ENCODE measurements around the gene ARID3A. TPM values are rescaled to one million over a fixed set of nuclear protein-coding genes. Genes with fewer than 3 reads are reported as not detected.
A peak's percentile ranks its signal among the peaks of the same experiment; 100 is the strongest.
"Not testable (repeated sequence)": the region's sequence is repeated elsewhere in the genome, so short reads cannot be mapped to it uniquely, and the experiment has no call there.

Gene ARID3A
- total RNA-seq, 1 donor from 2014 or later = 37.1 TPM

- not testable (repeated sequence) for DNase-seq (ENCODE audit: low spot score)
These were observed 34.2 kb upstream of the ARID3A start for GRCh38 chr19:891421-892200.

- no peak for DNase-seq (ENCODE audit: low spot score)
These were observed 33.5 kb upstream of the ARID3A start for GRCh38 chr19:892243-892893.

DNA sequence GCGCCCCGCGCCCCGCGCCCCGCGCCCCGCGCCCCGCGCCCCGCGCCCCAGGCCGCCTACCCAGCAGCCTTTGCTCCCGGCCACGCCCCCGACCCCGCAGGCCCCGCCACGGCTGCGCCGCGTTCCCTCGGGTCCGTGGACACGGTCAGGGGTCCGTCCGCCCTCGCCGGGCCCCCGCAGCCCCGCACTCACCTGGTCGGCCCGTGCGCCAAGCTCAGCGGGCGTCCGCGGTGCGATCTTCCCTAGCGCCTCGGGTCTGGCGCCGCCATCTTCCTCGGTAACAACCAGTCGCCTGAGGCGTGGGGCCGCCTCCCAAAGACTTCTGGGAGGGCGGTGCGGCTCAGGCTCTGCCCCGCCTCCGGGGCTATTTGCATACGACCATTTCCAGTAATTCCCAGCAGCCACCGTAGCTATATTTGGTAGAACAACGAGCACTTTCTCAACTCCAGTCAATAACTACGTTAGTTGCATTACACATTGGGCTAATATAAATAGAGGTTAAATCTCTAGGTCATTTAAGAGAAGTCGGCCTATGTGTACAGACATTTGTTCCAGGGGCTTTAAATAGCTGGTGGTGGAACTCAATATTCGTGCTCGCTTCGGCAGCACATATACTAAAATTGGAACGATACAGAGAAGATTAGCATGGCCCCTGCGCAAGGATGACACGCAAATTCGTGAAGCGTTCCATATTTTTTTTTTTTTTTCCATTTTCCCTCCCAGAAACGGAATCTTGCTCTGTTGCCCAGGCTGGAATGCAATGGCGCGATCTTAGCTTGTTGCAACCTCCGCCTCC lies 32.7 kb upstream of the ARID3A start, which contains the start of the genes MED16 and RNU6-9:
Gene MED16, minus strand, starts transcription at position 294 of the 796 bp plus-strand sequence. CDS start 2,056 bp downstream, outside the sequence.
Gene RNU6-9, plus strand, starts transcription at position 591 of the 796 bp plus-strand sequence.
- DNase-seq (ENCODE audit: low spot score) = peak; percentile 97

- DNase-seq (ENCODE audit: low spot score) = no peak
These were observed 29.4 kb upstream of the ARID3A start for GRCh38 chr19:896434-896833.

DNA sequence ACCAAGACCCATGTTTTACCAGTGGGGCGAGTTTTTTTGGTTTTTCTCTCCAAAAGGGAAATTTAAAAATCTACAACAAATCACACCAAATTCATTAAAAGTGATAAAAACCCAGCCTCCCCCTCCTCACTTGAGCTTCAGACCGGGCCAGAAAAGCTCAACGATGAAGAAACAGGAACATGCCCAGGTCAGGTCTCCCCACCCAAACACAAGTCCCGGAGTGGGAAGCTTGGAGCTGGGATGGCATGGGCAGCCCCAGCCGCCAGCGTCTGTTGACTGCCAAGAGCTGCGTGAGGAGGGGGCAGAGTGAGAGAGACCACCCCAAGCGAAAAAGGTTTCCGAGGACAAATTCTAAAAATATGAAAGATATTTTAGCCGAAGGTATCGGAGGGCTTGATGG lies 28.8 kb upstream of the ARID3A start:
- no peak for DNase-seq (ENCODE audit: low spot score)

- DNase-seq (ENCODE audit: low spot score) = no peak
These were observed 28.3 kb upstream of the ARID3A start for GRCh38 chr19:897442-898039.

DNA sequence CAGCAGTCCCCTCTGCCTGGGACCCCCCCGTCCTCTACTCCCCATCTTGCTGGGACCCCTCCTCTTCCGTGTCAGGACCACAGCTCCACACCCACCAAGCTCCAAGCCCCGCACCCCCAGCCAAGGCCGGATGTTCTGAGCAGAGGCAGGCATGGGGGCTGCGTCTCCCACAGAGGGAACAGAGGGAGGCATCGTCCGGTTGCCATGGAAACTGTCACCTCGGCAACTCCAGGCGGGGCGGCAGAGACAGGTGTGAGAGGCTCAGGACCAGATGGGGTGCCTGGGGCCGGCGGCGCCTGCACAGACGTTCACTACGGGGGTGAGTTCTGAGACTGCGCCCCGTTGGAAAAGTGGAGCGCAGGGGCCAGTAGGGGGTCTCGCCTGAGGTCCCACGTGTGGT lies 27.2 kb upstream of the ARID3A start:
- DNase-seq (ENCODE audit: low spot score) = no peak

GRCh38 chr19:899336-900042 lies 26.3 kb upstream of the ARID3A start:
- DNase-seq (ENCODE audit: low spot score) = no peak

GRCh38 chr19:900043-900301 lies 25.9 kb upstream of the ARID3A start:
- no peak for DNase-seq (ENCODE audit: low spot score)

DNA sequence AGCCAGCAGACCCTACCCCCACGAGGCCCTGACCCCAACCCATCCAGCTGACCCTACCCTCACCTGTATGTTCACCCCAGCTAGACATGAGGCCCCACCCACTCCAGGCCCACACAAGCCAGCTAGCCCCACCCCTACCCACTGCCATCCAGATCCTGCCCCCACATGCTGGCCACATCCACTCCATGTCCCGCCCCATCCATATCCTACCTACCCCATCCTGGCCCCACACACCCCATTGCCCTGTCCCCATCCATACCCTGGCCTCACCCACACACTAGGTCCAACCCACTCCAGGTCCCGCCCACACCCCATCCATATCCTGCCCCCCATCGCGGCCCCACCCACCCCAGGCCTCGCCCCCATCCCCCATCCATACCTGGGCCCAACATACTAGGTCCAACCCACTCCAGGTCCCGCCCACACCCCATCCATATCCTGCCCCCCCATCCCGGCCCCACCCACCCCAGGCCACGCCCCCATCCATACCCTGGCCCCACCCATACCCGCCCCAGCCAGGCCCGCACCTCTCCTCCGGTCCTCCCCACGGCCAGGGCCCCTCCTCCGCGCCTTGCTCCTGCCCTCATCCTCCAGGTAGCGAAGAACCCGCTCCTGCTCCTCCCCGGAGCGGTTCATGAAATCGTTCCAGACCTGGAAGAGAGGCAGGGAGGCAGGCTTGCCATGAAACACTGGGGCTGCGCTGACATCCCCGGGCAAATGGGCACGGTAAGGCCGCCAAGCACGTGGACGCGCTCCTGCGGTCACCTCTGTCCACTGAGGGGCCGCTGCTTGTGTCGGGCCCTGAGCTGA lies 25.3 kb upstream of the ARID3A start:
- no peak for DNase-seq (ENCODE audit: low spot score)

DNA sequence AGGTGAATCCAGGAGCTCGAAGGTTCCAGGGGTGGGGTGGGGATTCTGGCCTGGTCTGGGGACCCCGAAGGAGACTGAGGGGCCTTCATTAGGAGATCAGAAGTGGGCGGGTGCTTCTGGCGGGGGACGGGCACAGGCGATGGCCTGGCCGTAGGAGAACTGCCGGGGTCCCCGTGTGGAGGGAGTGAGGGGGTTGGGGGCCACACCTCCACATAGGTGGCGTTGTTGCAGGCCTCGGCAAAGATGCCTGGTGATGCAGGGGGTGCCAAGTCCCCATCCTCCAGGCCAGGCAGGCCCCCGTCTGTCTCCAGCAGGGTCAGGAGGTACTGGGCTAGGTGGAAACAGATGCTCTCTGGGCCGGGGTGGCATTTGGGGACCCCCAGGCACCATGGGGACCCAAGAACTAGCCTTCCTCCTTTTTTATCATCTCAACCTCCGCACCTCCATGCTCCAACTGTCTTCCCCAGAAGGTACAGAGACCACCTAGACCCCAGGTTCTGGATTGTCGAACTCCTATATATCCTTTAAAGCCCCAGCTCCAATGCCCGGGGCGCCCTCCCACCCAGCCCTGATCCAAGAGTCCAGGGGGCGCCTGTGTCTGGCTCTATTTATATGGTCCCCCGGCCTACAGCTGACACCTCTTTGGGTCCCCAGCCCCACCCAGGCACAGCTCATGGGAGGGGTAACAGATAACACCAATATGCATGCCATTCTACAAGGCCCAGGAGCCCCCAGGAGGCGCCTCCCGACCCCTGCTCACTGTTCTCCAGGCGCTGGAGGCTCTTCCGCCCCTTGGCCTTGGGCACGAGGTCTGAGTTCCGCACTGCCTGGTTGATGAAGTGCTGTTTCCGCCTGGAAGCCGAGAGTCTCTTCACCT lies 24.4 kb upstream of the ARID3A start:
- DNase-seq (ENCODE audit: low spot score) = no peak

GRCh38 chr19:902093-902370 lies 23.8 kb upstream of the ARID3A start:
- DNase-seq (ENCODE audit: low spot score) = no peak

GRCh38 chr19:902446-903226 lies 23.2 kb upstream of the ARID3A start:
- DNase-seq (ENCODE audit: low spot score) = no peak

DNA sequence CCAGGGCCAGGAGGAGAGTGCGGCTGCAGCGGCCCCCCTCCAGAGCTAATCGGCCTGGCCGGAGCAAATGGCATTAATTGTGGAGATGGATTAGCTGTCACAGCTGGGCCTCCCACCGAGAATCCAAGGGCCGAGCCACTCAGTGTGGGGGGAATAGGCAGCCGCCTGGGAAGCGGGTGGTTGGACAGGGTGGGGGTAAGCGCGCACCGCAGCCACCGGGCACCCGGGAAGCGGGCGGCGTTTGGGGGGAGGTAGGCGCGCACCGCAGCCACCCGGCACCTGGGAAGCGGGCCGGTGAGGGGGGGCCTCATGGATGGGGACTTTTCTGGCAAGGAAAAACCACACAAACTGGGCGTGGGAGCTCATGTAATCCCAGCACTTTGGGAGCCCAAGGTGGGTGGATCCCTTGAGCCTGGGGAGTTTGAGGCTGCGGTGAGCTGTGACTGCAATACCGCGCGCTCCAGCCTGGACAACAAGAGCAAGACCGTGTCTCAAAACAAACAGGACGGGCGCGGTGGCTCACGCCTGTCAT lies 22.5 kb upstream of the ARID3A start:
- DNase-seq (ENCODE audit: low spot score) = no peak

- DNase-seq (ENCODE audit: low spot score) = no peak
These were observed 21.3 kb upstream of the ARID3A start for GRCh38 chr19:904545-904944.

DNA sequence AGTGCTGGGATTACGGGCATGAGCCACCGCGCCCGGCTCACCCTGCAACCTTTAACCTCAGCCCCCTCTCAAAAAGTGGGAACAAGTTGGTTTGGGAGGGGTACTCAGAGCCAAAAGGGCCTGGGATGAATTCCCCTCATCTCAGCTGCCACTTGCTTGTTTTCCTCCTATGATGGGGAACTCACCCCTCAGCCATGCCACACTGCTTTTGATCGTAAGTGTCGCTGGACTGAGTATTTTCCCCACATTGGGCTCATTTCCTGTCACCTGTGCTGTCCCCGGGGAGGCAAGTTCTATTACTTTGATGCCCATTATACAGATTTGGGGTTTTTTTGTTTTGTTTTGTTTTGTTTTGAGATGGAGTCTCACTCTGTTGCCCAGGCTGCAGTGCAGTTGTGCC lies 19.4 kb upstream of the ARID3A start:
- DNase-seq (ENCODE audit: low spot score) = no peak

GRCh38 chr19:907183-907853 lies 18.5 kb upstream of the ARID3A start:
- no peak for DNase-seq (ENCODE audit: low spot score)
